Naive thymus-derived CD4-positive, alpha-beta T cell (primary cell): Measurements from ENCODE around the gene WDR17. TPM values are rescaled to one million over a fixed set of nuclear protein-coding genes. Genes with fewer than 3 reads are reported as not detected.
A peak's percentile ranks its signal among the peaks of the same experiment; 100 is the strongest.

ENCODE experiments used
- ATAC-seq: fragments of 150-1000 bp; cut with Tn5 transposase; 2 replicates; pipeline ENCODE4 v1.10.0; 2021; ENCODE audit warnings: mild to moderate bottlenecking, moderate library complexity
- CTCF ChIA-PET: fragments of 350-600 bp; sonication (Branson Sonifier 250); formaldehyde crosslinking; loops from one replicate; lab custom pipeline; 2021; ENCODE audit warnings: antibody characterized with exemption; lab: Charles Lee
- POLR2A ChIA-PET: fragments of 350-600 bp; sonication (Branson Sonifier 250); formaldehyde crosslinking; loops from one replicate; lab custom pipeline; 2021; ENCODE audit warnings: antibody characterized with exemption, inconsistent platforms; lab: Charles Lee
- DNase-seq, 9 donors: peaks; one replicate each; pipeline versions ENCODE4 v3.0.0 to v3.0.0-alpha.2; 2020 to 2022; ENCODE audit warnings: mixed read lengths in 1 of 9
- H3K27ac ChIP-seq: one replicate; pipeline ENCODE4 v1.7.0; 2013; ENCODE audit warnings: mild to moderate bottlenecking, low read depth, low read length, moderate library complexity
- H3K27me3 ChIP-seq, 2 donors: one replicate each; pipeline ENCODE4 v1.7.0; 2013; ENCODE audit warnings: low read length in 2 of 2, mild to moderate bottlenecking in 2 of 2, moderate library complexity in 2 of 2; ENCODE audit not compliant: control insufficient read depth in 2 of 2, insufficient read depth in 2 of 2
- H3K36me3 ChIP-seq, 3 experiments: 1 replicate in 2 of 3; 2 replicates in 1 of 3; pipeline ENCODE4 v1.7.0; 2013; ENCODE audit warnings: low read length in 3 of 3, mild to moderate bottlenecking in 3 of 3, moderate library complexity in 1 of 3; ENCODE audit not compliant: insufficient read depth in 3 of 3, control insufficient read depth in 2 of 3
- H3K4me1 ChIP-seq, 2 donors: one replicate each; pipeline ENCODE4 v1.7.0; 2013; ENCODE audit warnings: low read length in 2 of 2, mild to moderate bottlenecking in 2 of 2, moderate library complexity in 1 of 2; ENCODE audit not compliant: control insufficient read depth in 2 of 2, insufficient read depth in 2 of 2
- H3K4me3 ChIP-seq: 2 replicates; pipeline ENCODE4 v1.7.0; 2013; ENCODE audit warnings: mild to moderate bottlenecking, low read length
- H3K9me3 ChIP-seq, 3 experiments: 1 replicate in 2 of 3; 2 replicates in 1 of 3; pipeline ENCODE4 v1.7.0; 2013; ENCODE audit warnings: low read length in 3 of 3; ENCODE audit not compliant: control insufficient read depth in 2 of 3
- H3K27ac Mint-ChIP-seq, 9 donors: one replicate each; pipeline ENCODE4 v1.8.0; 2020 to 2022; ENCODE audit warnings: mixed read lengths in 9 of 9, mild to moderate bottlenecking in 8 of 9, moderate library complexity in 5 of 9, inconsistent platforms in 2 of 9
- H3K27me3 Mint-ChIP-seq, 5 donors: one replicate each; pipeline ENCODE4 v1.8.0; 2021 to 2022; ENCODE audit warnings: mixed read lengths in 5 of 5, mild to moderate bottlenecking in 1 of 5
- H3K36me3 Mint-ChIP-seq, 5 donors: one replicate each; pipeline ENCODE4 v1.8.0; 2020 to 2022; ENCODE audit warnings: mixed read lengths in 5 of 5, mild to moderate bottlenecking in 3 of 5, inconsistent platforms in 1 of 5
- H3K4me1 Mint-ChIP-seq, 7 donors: one replicate each; pipeline ENCODE4 v1.8.0; 2020 to 2022; ENCODE audit warnings: mixed read lengths in 7 of 7, mild to moderate bottlenecking in 3 of 7, inconsistent platforms in 1 of 7
- H3K4me3 Mint-ChIP-seq, 10 donors: one replicate each; pipeline ENCODE4 v1.8.0; 2020 to 2022; ENCODE audit warnings: mild to moderate bottlenecking in 10 of 10, mixed read lengths in 10 of 10, moderate library complexity in 6 of 10, inconsistent platforms in 2 of 10
- H3K9me3 Mint-ChIP-seq, 11 donors: one replicate each; pipeline ENCODE4 v1.8.0; 2020 to 2022; ENCODE audit warnings: mixed read lengths in 11 of 11, mild to moderate bottlenecking in 4 of 11, inconsistent platforms in 1 of 11, moderate library complexity in 1 of 11
- intact Hi-C, 2 donors: fragments of 100-400 bp; cut with micrococcal nuclease; formaldehyde crosslinking; loops; one replicate each; pipeline ENCODE4 v1.15.1; 2023
- polyA plus RNA-seq, 2 donors: library from polyadenylated mRNA; unstranded; fragments of 300-500 nt; fragmentation: Illumina TruSeq; gene quantifications; one replicate each; pipeline ENCODE4 v1.2.3, GENCODE V29; 2021
- total RNA-seq, 6 experiments: library from RNA in 5 of 6; stranded (reverse) in 5 of 6; gene quantifications; 1 replicate in 5 of 6; 2 replicates in 1 of 6; pipeline ENCODE4 v1.2.3 and lab custom pipeline; 2021 to 2026

The WDR17 gene
- total and polyA plus RNA-seq, 7 experiments from 2014 or later = 0.22 to 1.5 (median 0.87) TPM

GRCh38 chr4:176044589-176044951 is 21.1 kb upstream of the WDR17 start:
- ATAC-seq (no peak), DNase-seq (no peak)
- Histone ChIP-seq H3K27ac (no peak overlapping the region), H3K4me1 (no peaks in the 10 kb centered on the region), H3K9me3 (no peaks in the 10 kb centered on the region), H3K27me3 (no peaks in the 10 kb centered on the region), H3K4me3 (no peak overlapping the region), H3K36me3 (no peaks in the 10 kb centered on the region)
- H3K27ac Mint-ChIP-seq = no peak overlapping the region
- peaks cover 0 to 9% (median under 1%) of the 10 kb centered on the region in 11 donors for H3K9me3 Mint-ChIP-seq
- ChIA-PET CTCF (no interaction called here), POLR2A (no interaction called here)
- no peaks in the 10 kb centered on the region for H3K36me3 Mint-ChIP-seq
- no peak overlapping the region for H3K4me3 Mint-ChIP-seq
- H3K27me3 Mint-ChIP-seq = peaks cover 5 to 40% (median 34%) of the 10 kb centered on the region in 5 donors
- intact Hi-C loops = no loop called here
- no peaks in the 10 kb centered on the region for H3K4me1 Mint-ChIP-seq

- H3K27me3 Mint-ChIP-seq = peaks cover 2 to 36% (median 28%) of the 10 kb centered on the region in 5 donors
- no peak overlapping the region for H3K4me3 Mint-ChIP-seq
- no peak overlapping the region for H3K27ac Mint-ChIP-seq
- ChIA-PET POLR2A (no interaction called here), CTCF (no interaction called here)
- H3K27me3 ChIP-seq = no peaks in the 10 kb centered on the region
- no peaks in the 10 kb centered on the region for H3K9me3 Mint-ChIP-seq
- intact Hi-C loops = no loop called here
- H3K9me3 ChIP-seq = no peaks in the 10 kb centered on the region
- no peaks in the 10 kb centered on the region for H3K36me3 ChIP-seq
- H3K36me3 Mint-ChIP-seq = no peaks in the 10 kb centered on the region
- no peak for DNase-seq
- no peak for ATAC-seq
- H3K4me1 ChIP-seq = no peaks in the 10 kb centered on the region
- H3K4me3 ChIP-seq = no peak overlapping the region
- H3K27ac ChIP-seq = no peak overlapping the region
- H3K4me1 Mint-ChIP-seq = peaks cover 0 to 6% (median 5%) of the 10 kb centered on the region in 7 donors
Measured at GRCh38 chr4:176048631-176049030, 17.0 kb upstream of the WDR17 start.

DNA sequence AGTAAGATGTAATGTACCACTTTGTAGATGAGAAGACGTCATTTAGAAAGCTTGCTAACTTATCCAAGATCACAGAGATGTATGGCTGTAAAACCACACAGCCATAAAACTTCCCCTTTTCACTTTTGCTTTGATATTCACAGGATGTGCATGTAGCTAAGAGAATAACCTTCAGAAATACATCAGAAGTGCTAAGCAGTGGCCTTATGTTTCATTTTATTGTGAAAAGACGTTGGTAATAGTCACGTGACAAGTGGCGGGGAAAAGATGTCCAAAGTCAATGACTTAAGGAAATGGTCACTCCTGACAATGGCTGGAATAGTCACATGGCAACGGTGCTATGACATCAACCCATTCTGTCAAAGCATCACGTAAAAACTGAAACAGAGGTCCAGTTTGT is 12.9 kb upstream of the WDR17 start:
- Mint-ChIP-seq H3K27me3 (peaks cover 0 to 13% (median 6%) of the 10 kb centered on the region in 5 donors), H3K27ac (no peak overlapping the region), H3K9me3 (no peaks in the 10 kb centered on the region), H3K4me1 (peaks cover 0 to 6% (median 5%) of the 10 kb centered on the region in 7 donors), H3K4me3 (no peak overlapping the region), H3K36me3 (no peaks in the 10 kb centered on the region)
- no peak overlapping the region for H3K27ac ChIP-seq
- ChIA-PET CTCF (no interaction called here), POLR2A (no interaction called here)
- no peaks in the 10 kb centered on the region for H3K4me1 ChIP-seq
- H3K36me3 ChIP-seq = no peaks in the 10 kb centered on the region
- intact Hi-C loops = no loop called here
- DNase-seq (no peak), ATAC-seq (peak; percentile 45)
- no peak overlapping the region for H3K4me3 ChIP-seq
- H3K9me3 ChIP-seq = no peaks in the 10 kb centered on the region
- no peaks in the 10 kb centered on the region for H3K27me3 ChIP-seq

GRCh38 chr4:176053785-176054184 is 11.9 kb upstream of the WDR17 start:
- intact Hi-C loops = no loop called here

GRCh38 chr4:176054942-176055341 is 10.7 kb upstream of the WDR17 start:
- ChIA-PET CTCF (no interaction called here), POLR2A (no interaction called here)
- intact Hi-C loops = no loop called here
- DNase-seq (no peak), ATAC-seq (no peak)
- H3K27me3 Mint-ChIP-seq = peaks cover 0 to 8% (median 5%) of the 10 kb centered on the region in 5 donors
- no peak overlapping the region for H3K4me3 Mint-ChIP-seq
- Histone ChIP-seq H3K4me3 (no peak overlapping the region), H3K36me3 (no peaks in the 10 kb centered on the region), H3K4me1 (no peaks in the 10 kb centered on the region), H3K27me3 (no peaks in the 10 kb centered on the region), H3K27ac (no peak overlapping the region), H3K9me3 (no peaks in the 10 kb centered on the region)
- no peaks in the 10 kb centered on the region for H3K36me3 Mint-ChIP-seq
- H3K4me1 Mint-ChIP-seq = peaks cover 0 to 6% (median 5%) of the 10 kb centered on the region in 7 donors
- no peaks in the 10 kb centered on the region for H3K9me3 Mint-ChIP-seq
- no peak overlapping the region for H3K27ac Mint-ChIP-seq

More at GRCh38 chr4:176053785-176054184, 11.9 kb upstream of the WDR17 start:
- H3K36me3 ChIP-seq = no peaks in the 10 kb centered on the region
- no peaks in the 10 kb centered on the region for H3K4me1 ChIP-seq
- H3K9me3 ChIP-seq = no peaks in the 10 kb centered on the region
- ChIA-PET POLR2A (no interaction called here), CTCF (no interaction called here)
- ATAC-seq (no peak), DNase-seq (no peak)
- no peak overlapping the region for H3K4me3 ChIP-seq
- no peaks in the 10 kb centered on the region for H3K36me3 Mint-ChIP-seq
- H3K27me3 Mint-ChIP-seq = peaks cover 0 to 8% (median 5%) of the 10 kb centered on the region in 5 donors
- no peak overlapping the region for H3K27ac ChIP-seq
- no peaks in the 10 kb centered on the region for H3K9me3 Mint-ChIP-seq
- H3K27me3 ChIP-seq = no peaks in the 10 kb centered on the region
- H3K4me1 Mint-ChIP-seq = peaks cover 0 to 6% (median 5%) of the 10 kb centered on the region in 7 donors
- H3K4me3 Mint-ChIP-seq = no peak overlapping the region
- H3K27ac Mint-ChIP-seq = no peak overlapping the region

GRCh38 chr4:176063718-176064117 is 1.9 kb upstream of the WDR17 start:
- ChIA-PET CTCF (no interaction called here), POLR2A (no interaction called here)
- Mint-ChIP-seq H3K27ac (no peak overlapping the region), H3K4me1 (peaks cover 11 to 15% (median 13%) of the 10 kb centered on the region in 7 donors), H3K27me3 (peaks cover 0 to 38% (median 25%) of the 10 kb centered on the region in 5 donors), H3K36me3 (no peaks in the 10 kb centered on the region), H3K9me3 (no peaks in the 10 kb centered on the region), H3K4me3 (no peak overlapping the region)
- ATAC-seq = no peak
- Histone ChIP-seq H3K4me3 (no peak overlapping the region), H3K27me3 (no peaks in the 10 kb centered on the region), H3K4me1 (peaks cover 4 to 5% of the 10 kb centered on the region in 2 donors), H3K9me3 (no peaks in the 10 kb centered on the region), H3K27ac (no peak overlapping the region), H3K36me3 (no peaks in the 10 kb centered on the region)
- intact Hi-C loops = loop anchor here in 1 of 2 donors (2.0 kb wide), 1 partner anchor 257 kb away; no protein-coding TSS in a partner anchor
- no peak for DNase-seq

GRCh38 chr4:176064539-176064938 is 1.1 kb upstream of the WDR17 start:
- Mint-ChIP-seq H3K27ac (no peak overlapping the region), H3K36me3 (no peaks in the 10 kb centered on the region), H3K4me1 (peaks cover 11 to 15% (median 13%) of the 10 kb centered on the region in 7 donors), H3K27me3 (peaks cover 0 to 38% (median 25%) of the 10 kb centered on the region in 5 donors), H3K4me3 (peak overlapping the region in 5 of 10 donors; percentile 30 to 93 (median 43)), H3K9me3 (no peaks in the 10 kb centered on the region)
- H3K27ac ChIP-seq = no peak overlapping the region
- H3K36me3 ChIP-seq = no peaks in the 10 kb centered on the region
- peaks cover 4 to 5% of the 10 kb centered on the region in 2 donors for H3K4me1 ChIP-seq
- CTCF ChIA-PET = no interaction called here
- POLR2A ChIA-PET = no interaction called here
- H3K9me3 ChIP-seq = no peaks in the 10 kb centered on the region
- DNase-seq (no peak), ATAC-seq (no peak)
- H3K27me3 ChIP-seq = no peaks in the 10 kb centered on the region
- no peak overlapping the region for H3K4me3 ChIP-seq
- intact Hi-C loops = loop anchor here in 1 of 2 donors (2.0 kb wide), 1 partner anchor 256 kb away; no protein-coding TSS in a partner anchor
